ENCODE measurements around the gene CACNB2. TPM values are rescaled to one million over a fixed set of nuclear protein-coding genes. Genes with fewer than 3 reads are reported as not detected.

The CACNB2 gene
- total RNA-seq, 4 donors from 2014 or later: 0.81 to 13.9 (median 4.5) TPM

DNA sequence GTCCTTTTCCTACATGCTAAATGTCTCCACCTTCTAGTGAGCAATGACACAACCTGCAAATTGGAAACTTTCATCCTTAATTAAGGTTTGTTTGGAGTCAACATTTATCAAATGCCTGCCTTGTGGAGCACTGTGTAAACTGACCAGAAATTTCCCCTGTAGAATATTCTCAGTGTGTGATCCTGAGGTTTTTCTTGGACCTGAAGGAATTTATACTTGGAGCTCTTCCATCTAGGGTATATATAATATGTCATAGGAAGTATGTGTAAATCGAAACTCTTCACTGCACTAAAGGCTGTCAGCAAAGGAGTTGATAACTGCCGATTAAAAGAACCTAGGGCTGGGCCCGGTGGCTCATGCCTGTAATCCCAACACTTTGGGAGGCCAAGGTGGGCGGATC lies 358.8 kb downstream of the CACNB2 start:
- intact Hi-C loops (cut with DNase I): no loop called here
- WGBS, 2 donors: 82 to 87% methylated on average over 4 of the region's 4 CpGs
- H3K9me3 ChIP-seq: no peaks in the 10 kb centered on the region

DNA sequence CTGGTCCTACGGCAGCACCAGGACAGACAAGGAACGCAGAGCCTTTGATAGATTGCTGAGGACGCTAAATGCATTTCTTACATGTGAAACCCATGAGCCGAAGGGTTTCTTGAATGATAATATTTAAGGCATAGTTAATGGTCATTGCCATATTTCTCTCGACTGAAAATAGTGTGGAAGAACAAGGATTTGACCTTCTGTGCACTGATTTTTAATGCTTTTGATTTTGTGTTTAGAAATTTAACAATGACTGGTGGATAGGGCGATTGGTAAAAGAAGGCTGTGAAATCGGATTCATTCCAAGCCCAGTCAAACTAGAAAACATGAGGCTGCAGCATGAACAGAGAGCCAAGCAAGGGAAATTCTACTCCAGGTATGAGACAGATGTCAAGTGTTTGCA lies 360.4 kb downstream of the CACNB2 start:
- intact Hi-C loops (cut with DNase I): no loop called here
- Histone ChIP-seq H3K4me3 (replicated peaks in 1 of 3) (no peak overlapping the region), H3K27ac (no peak overlapping the region), H3K27me3 (no peaks in the 10 kb centered on the region), H3K36me3 (no peaks in the 10 kb centered on the region), H3K4me1 (no peaks in the 10 kb centered on the region), H3K9me3 (no peaks in the 10 kb centered on the region)
- no peak for DNase-seq
- 89 to 92% methylated on average over 7 of the region's 7 CpGs for WGBS, 2 donors
- TF ChIP-seq, protein P1, sequence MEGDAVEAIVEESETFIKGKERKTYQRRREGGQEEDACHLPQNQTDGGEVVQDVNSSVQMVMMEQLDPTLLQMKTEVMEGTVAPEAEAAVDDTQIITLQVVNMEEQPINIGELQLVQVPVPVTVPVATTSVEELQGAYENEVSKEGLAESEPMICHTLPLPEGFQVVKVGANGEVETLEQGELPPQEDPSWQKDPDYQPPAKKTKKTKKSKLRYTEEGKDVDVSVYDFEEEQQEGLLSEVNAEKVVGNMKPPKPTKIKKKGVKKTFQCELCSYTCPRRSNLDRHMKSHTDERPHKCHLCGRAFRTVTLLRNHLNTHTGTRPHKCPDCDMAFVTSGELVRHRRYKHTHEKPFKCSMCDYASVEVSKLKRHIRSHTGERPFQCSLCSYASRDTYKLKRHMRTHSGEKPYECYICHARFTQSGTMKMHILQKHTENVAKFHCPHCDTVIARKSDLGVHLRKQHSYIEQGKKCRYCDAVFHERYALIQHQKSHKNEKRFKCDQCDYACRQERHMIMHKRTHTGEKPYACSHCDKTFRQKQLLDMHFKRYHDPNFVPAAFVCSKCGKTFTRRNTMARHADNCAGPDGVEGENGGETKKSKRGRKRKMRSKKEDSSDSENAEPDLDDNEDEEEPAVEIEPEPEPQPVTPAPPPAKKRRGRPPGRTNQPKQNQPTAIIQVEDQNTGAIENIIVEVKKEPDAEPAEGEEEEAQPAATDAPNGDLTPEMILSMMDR (IDR thresholded peaks at IDR 0.05): no peak
- no peak for TF ChIP-seq POLR2A (IDR thresholded peaks at IDR 0.05)

More for the DNA sequence above, 358.8 kb downstream of the CACNB2 start:
- Histone ChIP-seq H3K4me1 (no peaks in the 10 kb centered on the region), H3K4me3 (replicated peaks in 1 of 3) (no peak overlapping the region), H3K27ac (no peak overlapping the region), H3K36me3 (no peaks in the 10 kb centered on the region), H3K27me3 (no peaks in the 10 kb centered on the region)
- TF ChIP-seq, protein P1 (IDR thresholded peaks at IDR 0.05): no peak
- no peak for TF ChIP-seq POLR2A (IDR thresholded peaks at IDR 0.05)
- DNase-seq: no peak

DNA sequence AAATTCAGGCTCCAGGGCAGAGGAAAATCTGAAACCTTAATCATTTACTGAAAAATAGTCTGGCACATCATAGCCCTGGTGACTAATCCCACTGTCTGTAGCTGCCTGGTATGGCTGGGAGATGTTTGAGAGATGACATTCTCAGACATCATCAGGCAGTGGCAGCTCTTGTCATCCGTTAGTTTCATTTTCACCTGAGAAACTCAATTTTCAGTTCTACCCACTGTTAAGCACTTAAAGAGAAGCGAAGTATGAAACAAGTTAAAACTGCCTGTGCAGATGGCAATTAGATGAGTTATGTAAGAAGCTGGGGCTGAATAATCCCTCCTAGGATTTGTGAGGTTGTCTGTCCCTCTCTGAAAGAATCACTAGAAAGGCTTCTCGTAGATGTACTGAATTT lies 361.0 kb downstream of the CACNB2 start:
- H3K9me3 ChIP-seq: no peaks in the 10 kb centered on the region
- DNase-seq: no peak
- intact Hi-C loops (cut with DNase I): no loop called here
- no peaks in the 10 kb centered on the region for H3K36me3 ChIP-seq
- no peaks in the 10 kb centered on the region for H3K4me1 ChIP-seq
- H3K27ac ChIP-seq: no peak overlapping the region
- no peak overlapping the region for H3K4me3 ChIP-seq (replicated peaks in 1 of 3)
- 81 to 86% methylated on average over 3 of the region's 3 CpGs for WGBS, 2 donors
- no peaks in the 10 kb centered on the region for H3K27me3 ChIP-seq
- TF ChIP-seq, protein P1 (IDR thresholded peaks at IDR 0.05): no peak
- no peak for TF ChIP-seq POLR2A (IDR thresholded peaks at IDR 0.05)

DNA sequence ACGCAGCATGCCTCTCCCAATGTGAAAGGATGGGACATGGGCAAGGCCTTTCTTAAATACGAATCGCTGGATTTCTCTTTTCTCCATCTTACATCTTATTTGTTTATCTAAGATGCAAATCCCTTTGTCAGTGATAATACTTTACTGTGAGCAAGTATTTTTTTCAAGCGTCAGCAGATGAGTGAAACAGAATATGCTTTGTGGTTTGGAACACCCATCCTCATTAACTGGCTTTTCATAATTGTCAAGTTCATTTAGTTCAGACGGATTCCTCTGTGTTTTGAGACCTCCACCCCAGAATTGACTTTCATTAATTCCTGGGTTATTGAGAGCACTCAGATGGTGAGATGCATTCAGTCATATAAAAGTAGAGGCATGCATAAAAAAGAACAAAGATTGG lies 361.4 kb downstream of the CACNB2 start:
- no peak for DNase-seq
- H3K27ac ChIP-seq: no peak overlapping the region
- H3K4me3 ChIP-seq (replicated peaks in 1 of 3): no peak overlapping the region
- H3K36me3 ChIP-seq: no peaks in the 10 kb centered on the region
- TF ChIP-seq, protein P1 (IDR thresholded peaks at IDR 0.05): no peak
- no peak for TF ChIP-seq POLR2A (IDR thresholded peaks at IDR 0.05)
- H3K4me1 ChIP-seq: no peaks in the 10 kb centered on the region
- intact Hi-C loops (cut with DNase I): no loop called here
- H3K27me3 ChIP-seq: no peaks in the 10 kb centered on the region
- no peaks in the 10 kb centered on the region for H3K9me3 ChIP-seq
- 77 to 85% methylated on average over 5 of the region's 5 CpGs for WGBS, 2 donors

DNA sequence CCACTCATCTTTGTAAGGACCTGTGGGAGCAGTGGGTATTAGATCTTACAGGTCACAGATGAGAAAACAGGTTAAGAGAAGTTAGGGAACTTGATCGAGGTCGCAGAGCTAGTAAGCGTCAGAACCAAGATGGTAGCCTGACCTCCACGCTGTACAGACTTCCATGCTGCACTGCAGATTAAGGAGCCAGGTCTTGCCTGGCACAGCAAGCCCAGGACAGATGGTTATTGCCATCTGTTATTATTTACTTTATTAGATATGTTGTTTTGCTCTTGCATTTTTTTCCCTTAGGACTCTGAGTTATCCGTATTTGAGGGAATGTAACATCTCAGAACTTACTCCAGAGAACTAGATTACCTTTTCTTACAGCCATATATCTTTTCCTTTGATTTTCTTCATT lies 363.9 kb downstream of the CACNB2 start:
- Histone ChIP-seq H3K27me3 (no peaks in the 10 kb centered on the region), H3K36me3 (no peaks in the 10 kb centered on the region), H3K4me1 (no peaks in the 10 kb centered on the region), H3K9me3 (no peaks in the 10 kb centered on the region), H3K4me3 (replicated peaks in 1 of 3) (no peak overlapping the region), H3K27ac (no peak overlapping the region)
- intact Hi-C loops (cut with DNase I): no loop called here
- TF ChIP-seq, protein P1 (IDR thresholded peaks at IDR 0.05): no peak
- no peak for TF ChIP-seq POLR2A (IDR thresholded peaks at IDR 0.05)
- 87 to 97% methylated on average over 5 of the region's 5 CpGs for WGBS, 2 donors
- no peak for DNase-seq
